HEK293 (cell line): Measurements from ENCODE around the gene RNF44.

Source experiments
- CTCF ChIA-PET: fragments of 350-600 bp; formaldehyde crosslinking; extraction: SDS; loops from one replicate; lab custom pipeline; 2021; ENCODE audit warnings: antibody characterized with exemption; lab: Yijun Ruan, JAX
- POLR2A ChIA-PET: fragments of 300-600 bp; formaldehyde crosslinking; extraction: SDS; loops from one replicate; lab custom pipeline; 2020; ENCODE audit warnings: antibody characterized with exemption, inconsistent platforms; lab: Yijun Ruan, JAX
- H3K27ac ChIP-seq: fragments of 200-500 bp; sonication (Bioruptor generic); 2 replicates; pipeline ENCODE4 v1.5.1; 2014; ENCODE audit warnings: low read depth, low read length, control low read depth, inconsistent platforms; ENCODE audit errors: extremely low read depth
- H3K36me3 ChIP-seq, 2 experiments: fragments of 200-500 bp in 1 of 2; sonication (Bioruptor generic) in 1 of 2; 1 replicate in 1 of 2; 2 replicates in 1 of 2; pipeline ENCODE4 v1.5.1; 2014 to 2017; ENCODE audit warnings: inconsistent platforms in 2 of 2, low read length in 2 of 2; ENCODE audit not compliant: control insufficient read depth in 2 of 2, insufficient read depth in 1 of 2
- H3K4me1 ChIP-seq: fragments of 200-500 bp; sonication (Bioruptor generic); 2 replicates; pipeline ENCODE4 v1.5.1; 2014; ENCODE audit warnings: mild to moderate bottlenecking, low read length, inconsistent platforms; ENCODE audit not compliant: control insufficient read depth, insufficient read depth
- H3K4me3 ChIP-seq: 2 replicates; pipeline ENCODE4 v1.5.1; 2011; ENCODE audit warnings: low read depth, mild to moderate bottlenecking, control low read depth, low read length, moderate library complexity
- H3K9me3 ChIP-seq: fragments of 200-500 bp; sonication (Bioruptor generic); 2 replicates; pipeline ENCODE4 v1.5.1; 2014; ENCODE audit warnings: low read depth, low read length, inconsistent platforms; ENCODE audit not compliant: control insufficient read depth, insufficient read depth
- EGR2 ChIP-seq: fragments of 450-650 bp; formaldehyde crosslinking; IDR thresholded peaks from 2 replicates; pipeline ENCODE4 v1.5.1; 2016; ENCODE audit warnings: low read depth, missing biosample characterization, missing genetic modification characterization
- GLIS2 ChIP-seq: fragments of 450-650 bp; formaldehyde crosslinking; IDR thresholded peaks from 2 replicates; pipeline ENCODE4 v1.5.1; 2016; ENCODE audit warnings: missing biosample characterization, missing genetic modification characterization
- KLF16 ChIP-seq: fragments of 450-650 bp; formaldehyde crosslinking; IDR thresholded peaks from 2 replicates; pipeline ENCODE4 v1.5.1; 2017; ENCODE audit warnings: missing biosample characterization, missing genetic modification characterization
- ZNF174 ChIP-seq: fragments of 450-650 bp; formaldehyde crosslinking; IDR thresholded peaks from 2 replicates; pipeline ENCODE4 v1.5.0; 2017; ENCODE audit warnings: missing biosample characterization, mild to moderate bottlenecking, missing genetic modification characterization
- ZNF202 ChIP-seq: fragments of 450-650 bp; formaldehyde crosslinking; IDR thresholded peaks from 2 replicates; pipeline ENCODE4 v1.5.1; 2016; ENCODE audit warnings: missing biosample characterization, missing genetic modification characterization, borderline replicate concordance
- ZNF266 ChIP-seq: fragments of 450-650 bp; formaldehyde crosslinking; IDR thresholded peaks from 2 replicates; pipeline ENCODE4 v1.5.1; 2016; ENCODE audit warnings: missing biosample characterization, missing genetic modification characterization, low read depth
- ZNF302 ChIP-seq: fragments of 450-650 bp; formaldehyde crosslinking; IDR thresholded peaks from 2 replicates; pipeline ENCODE4 v1.5.1; 2016; ENCODE audit warnings: missing biosample characterization, missing genetic modification characterization, low read depth
- ZNF501 ChIP-seq: fragments of 450-650 bp; formaldehyde crosslinking; IDR thresholded peaks from 2 replicates; pipeline ENCODE4 v1.5.1; 2016; ENCODE audit warnings: missing biosample characterization, missing genetic modification characterization
- ZNF623 ChIP-seq: fragments of 450-650 bp; formaldehyde crosslinking; IDR thresholded peaks from 2 replicates; pipeline ENCODE4 v1.5.1; 2016; ENCODE audit warnings: missing biosample characterization, missing genetic modification characterization
- ZNF629 ChIP-seq: fragments of 450-650 bp; formaldehyde crosslinking; IDR thresholded peaks from 2 replicates; pipeline ENCODE4 v1.5.1; 2017; ENCODE audit warnings: missing biosample characterization, missing genetic modification characterization
- ZNF785 ChIP-seq: fragments of 450-650 bp; formaldehyde crosslinking; IDR thresholded peaks from 2 replicates; pipeline ENCODE4 v1.5.1; 2016; ENCODE audit warnings: missing biosample characterization, missing genetic modification characterization
- ZNF792 ChIP-seq: fragments of 450-650 bp; formaldehyde crosslinking; IDR thresholded peaks from 2 replicates; pipeline ENCODE4 v1.5.1; 2016; ENCODE audit warnings: missing biosample characterization, missing genetic modification characterization
- ZXDB ChIP-seq: fragments of 450-650 bp; formaldehyde crosslinking; IDR thresholded peaks from 2 replicates; pipeline ENCODE4 v1.5.1; 2016; ENCODE audit warnings: missing biosample characterization, missing genetic modification characterization
- TF ChIP-seq, protein P1 (sequence below): fragments of 450-650 bp; IDR thresholded peaks from 2 replicates; pipeline ENCODE4 v1.5.1; 2018; ENCODE audit warnings: missing biosample characterization, mild to moderate bottlenecking, missing genetic modification characterization
- TF ChIP-seq, protein P2 (sequence below): fragments of 450-650 bp; formaldehyde crosslinking; IDR thresholded peaks from 2 replicates; pipeline ENCODE4 v1.5.1; 2016; ENCODE audit warnings: missing biosample characterization, missing genetic modification characterization
- TF ChIP-seq, protein P3 (sequence below): fragments of 450-650 bp; formaldehyde crosslinking; IDR thresholded peaks from 2 replicates; pipeline ENCODE4 v1.5.1; 2016; ENCODE audit warnings: missing biosample characterization, missing genetic modification characterization
- TF ChIP-seq, protein P4 (sequence below): IDR thresholded peaks from 2 replicates; pipeline ENCODE4 v1.6.1; 2011; ENCODE audit warnings: mild to moderate bottlenecking, low read depth, low read length, borderline replicate concordance

Gene RNF44

DNA sequence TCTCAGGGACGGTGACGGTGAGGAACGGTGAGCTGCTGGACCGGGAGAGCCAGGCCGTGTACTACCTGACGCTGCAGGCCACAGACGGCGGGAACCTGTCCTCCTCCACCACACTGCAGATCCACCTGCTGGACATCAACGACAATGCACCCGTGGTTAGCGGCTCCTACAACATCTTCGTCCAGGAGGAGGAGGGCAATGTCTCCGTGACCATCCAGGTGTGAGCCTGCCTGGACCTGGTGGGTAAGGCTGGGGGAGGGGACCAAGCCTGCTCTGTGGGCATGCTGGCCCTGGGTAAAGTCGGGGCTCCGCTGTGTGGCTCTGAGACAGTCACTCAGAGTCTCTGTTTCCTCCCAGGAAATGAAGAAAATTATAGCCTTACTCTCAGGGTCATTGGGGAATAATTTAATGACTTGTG lies 41.2 kb upstream of the RNF44 start (continued):
- TF ChIP-seq, protein P1, sequence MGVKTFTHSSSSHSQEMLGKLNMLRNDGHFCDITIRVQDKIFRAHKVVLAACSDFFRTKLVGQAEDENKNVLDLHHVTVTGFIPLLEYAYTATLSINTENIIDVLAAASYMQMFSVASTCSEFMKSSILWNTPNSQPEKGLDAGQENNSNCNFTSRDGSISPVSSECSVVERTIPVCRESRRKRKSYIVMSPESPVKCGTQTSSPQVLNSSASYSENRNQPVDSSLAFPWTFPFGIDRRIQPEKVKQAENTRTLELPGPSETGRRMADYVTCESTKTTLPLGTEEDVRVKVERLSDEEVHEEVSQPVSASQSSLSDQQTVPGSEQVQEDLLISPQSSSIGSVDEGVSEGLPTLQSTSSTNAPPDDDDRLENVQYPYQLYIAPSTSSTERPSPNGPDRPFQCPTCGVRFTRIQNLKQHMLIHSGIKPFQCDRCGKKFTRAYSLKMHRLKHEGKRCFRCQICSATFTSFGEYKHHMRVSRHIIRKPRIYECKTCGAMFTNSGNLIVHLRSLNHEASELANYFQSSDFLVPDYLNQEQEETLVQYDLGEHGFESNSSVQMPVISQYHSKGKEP (tag by site-specific recombination): no peak
- TF ChIP-seq KLF16 (tag by site-specific recombination) (0 out of 2 replicates have a peak, but pooled peaks have one; percentile 26), ZNF623 (tag by site-specific recombination) (no peak), EGR2 (tag by site-specific recombination) (no peak), ZXDB (no peak), ZNF501 (no peak), ZNF785 (no peak)
- TF ChIP-seq, protein P2, sequence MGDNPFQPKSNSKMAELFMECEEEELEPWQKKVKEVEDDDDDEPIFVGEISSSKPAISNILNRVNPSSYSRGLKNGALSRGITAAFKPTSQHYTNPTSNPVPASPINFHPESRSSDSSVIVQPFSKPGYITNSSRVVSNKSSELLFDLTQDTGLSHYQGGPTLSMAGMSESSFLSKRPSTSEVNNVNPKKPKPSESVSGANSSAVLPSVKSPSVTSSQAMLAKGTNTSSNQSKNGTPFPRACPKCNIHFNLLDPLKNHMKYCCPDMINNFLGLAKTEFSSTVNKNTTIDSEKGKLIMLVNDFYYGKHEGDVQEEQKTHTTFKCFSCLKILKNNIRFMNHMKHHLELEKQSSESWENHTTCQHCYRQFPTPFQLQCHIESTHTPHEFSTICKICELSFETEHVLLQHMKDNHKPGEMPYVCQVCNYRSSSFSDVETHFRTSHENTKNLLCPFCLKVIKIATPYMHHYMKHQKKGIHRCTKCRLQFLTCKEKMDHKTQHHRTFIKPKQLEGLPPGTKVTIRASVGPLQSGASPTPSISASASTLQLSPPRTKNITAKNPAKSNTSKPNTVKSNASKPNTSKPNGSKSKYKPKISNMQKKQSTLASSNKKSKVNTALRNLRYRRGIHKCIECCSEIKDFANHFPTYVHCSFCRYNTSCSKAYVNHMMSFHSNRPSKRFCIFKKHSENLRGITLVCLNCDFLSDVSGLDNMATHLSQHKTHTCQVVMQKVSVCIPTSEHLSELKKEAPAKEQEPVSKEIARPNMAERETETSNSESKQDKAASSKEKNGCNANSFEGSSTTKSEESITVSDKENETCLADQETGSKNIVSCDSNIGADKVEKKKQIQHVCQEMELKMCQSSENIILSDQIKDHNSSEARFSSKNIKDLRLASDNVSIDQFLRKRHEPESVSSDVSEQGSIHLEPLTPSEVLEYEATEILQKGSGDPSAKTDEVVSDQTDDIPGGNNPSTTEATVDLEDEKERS: no peak
- TF ChIP-seq, protein P3, sequence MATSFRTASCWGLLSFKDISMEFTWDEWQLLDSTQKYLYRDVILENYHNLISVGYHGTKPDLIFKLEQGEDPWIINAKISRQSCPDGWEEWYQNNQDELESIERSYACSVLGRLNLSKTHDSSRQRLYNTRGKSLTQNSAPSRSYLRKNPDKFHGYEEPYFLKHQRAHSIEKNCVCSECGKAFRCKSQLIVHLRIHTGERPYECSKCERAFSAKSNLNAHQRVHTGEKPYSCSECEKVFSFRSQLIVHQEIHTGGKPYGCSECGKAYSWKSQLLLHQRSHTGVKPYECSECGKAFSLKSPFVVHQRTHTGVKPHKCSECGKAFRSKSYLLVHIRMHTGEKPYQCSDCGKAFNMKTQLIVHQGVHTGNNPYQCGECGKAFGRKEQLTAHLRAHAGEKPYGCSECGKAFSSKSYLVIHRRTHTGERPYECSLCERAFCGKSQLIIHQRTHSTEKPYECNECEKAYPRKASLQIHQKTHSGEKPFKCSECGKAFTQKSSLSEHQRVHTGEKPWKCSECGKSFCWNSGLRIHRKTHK (tag by site-specific recombination): no peak
- TF ChIP-seq, protein P4, sequence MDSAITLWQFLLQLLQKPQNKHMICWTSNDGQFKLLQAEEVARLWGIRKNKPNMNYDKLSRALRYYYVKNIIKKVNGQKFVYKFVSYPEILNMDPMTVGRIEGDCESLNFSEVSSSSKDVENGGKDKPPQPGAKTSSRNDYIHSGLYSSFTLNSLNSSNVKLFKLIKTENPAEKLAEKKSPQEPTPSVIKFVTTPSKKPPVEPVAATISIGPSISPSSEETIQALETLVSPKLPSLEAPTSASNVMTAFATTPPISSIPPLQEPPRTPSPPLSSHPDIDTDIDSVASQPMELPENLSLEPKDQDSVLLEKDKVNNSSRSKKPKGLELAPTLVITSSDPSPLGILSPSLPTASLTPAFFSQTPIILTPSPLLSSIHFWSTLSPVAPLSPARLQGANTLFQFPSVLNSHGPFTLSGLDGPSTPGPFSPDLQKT: no peak

DNA sequence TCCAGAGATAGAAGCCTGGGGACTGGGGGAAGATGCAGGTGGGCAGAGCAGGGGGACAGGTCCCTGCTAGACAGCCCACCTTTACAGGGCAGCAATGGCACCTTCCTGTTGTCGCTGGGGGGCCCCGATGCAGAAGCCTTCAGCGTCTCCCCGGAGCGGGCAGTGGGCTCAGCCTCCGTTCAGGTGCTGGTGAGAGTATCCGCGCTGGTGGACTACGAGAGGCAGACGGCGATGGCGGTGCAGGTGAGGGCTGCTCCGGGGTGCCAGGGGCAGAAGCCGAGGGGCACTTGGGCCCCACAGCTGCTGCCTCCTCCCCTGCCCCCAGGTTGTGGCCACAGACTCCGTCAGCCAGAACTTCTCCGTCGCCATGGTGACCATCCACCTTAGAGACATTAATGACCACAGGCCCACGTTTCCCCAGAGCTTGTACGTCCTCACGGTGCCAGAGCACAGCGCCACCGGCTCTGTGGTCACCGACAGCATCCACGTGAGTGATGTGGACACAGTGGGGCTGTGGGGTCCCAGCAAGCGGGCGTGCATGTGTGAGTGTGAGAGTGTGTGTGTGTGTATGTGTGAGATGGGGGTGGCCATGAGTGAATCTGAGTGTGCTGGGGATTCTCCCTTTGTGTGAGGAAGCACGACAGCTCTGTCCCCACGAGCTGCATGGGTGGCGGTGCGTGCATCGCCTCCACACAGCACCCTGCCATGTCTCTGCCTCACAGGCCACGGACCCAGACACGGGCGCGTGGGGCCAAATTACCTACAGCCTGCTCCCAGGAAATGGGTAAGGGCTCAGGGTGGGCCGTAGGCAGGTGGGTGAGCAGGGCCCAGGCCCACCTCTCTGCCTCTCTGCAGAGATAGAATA lies 40.3 kb upstream of the RNF44 start:
- TF ChIP-seq ZNF302 (tag by site-specific recombination) (no peak), GLIS2 (tag by site-specific recombination) (no peak), ZNF202 (tag by site-specific recombination) (no peak), ZNF266 (no peak), ZNF174 (tag by site-specific recombination) (no peak), ZNF629 (tag by site-specific recombination) (no peak), ZNF792 (tag by site-specific recombination) (no peak)
- ChIA-PET POLR2A (interaction anchor here (0.5 kb wide), 1 partner anchor 31 kb away, joined by 5 read pairs; no protein-coding TSS in a partner anchor), CTCF (interaction anchor here (0.6 to 1.6 kb wide), 5 partner anchors 39 to 711 kb away, joined by 3 to 6 read pairs (median 4); partner anchors contain the start of gene TSPAN17)
- no peaks in the 10 kb centered on the region for H3K36me3 ChIP-seq
- H3K4me3 ChIP-seq: no peak overlapping the region
- H3K9me3 ChIP-seq: no peaks in the 10 kb centered on the region
- H3K27ac ChIP-seq: no peak overlapping the region
- no peaks in the 10 kb centered on the region for H3K4me1 ChIP-seq
